ENCODE measurements around the gene ADAMTS17.

- TF ChIP-seq YY1 (IDR thresholded peaks at IDR 0.05; ENCODE audit: low read depth) (no peak), TAF1 (IDR thresholded peaks at IDR 0.05; ENCODE audit: low read depth) (no peak)
Measured at GRCh38 chr15:100349321-100349695, 7.5 kb upstream of the ADAMTS17 start.

Measured in Ishikawa (cell line).